Right renal pelvis (tissue), 4 donors: ENCODE results near the gene NOC4L. TPM values are rescaled to one million over a fixed set of nuclear protein-coding genes. Genes with fewer than 3 reads are reported as not detected.
"Not testable (repeated sequence)": the region's sequence is repeated elsewhere in the genome, so short reads cannot be mapped to it uniquely, and the experiment has no call there.

Experiments
- DNase-seq, 4 donors: peaks; one replicate each; pipeline ENCODE4 v3.0.0-alpha.2; 2013; ENCODE audit warnings: low read depth in 4 of 4, low spot score in 3 of 4, missing footprints in 1 of 4
- polyA plus RNA-seq, 4 donors: library from polyadenylated mRNA; unstranded; fragments of 120-200 nt; gene quantifications; one replicate each; pipeline ENCODE4 v1.2.1, GENCODE V29; 2013; ENCODE audit not compliant: insufficient read length in 4 of 4

Gene NOC4L
- polyA plus RNA-seq, 4 donors, result 12.9 to 20.9 (median 13.5) TPM

DNA sequence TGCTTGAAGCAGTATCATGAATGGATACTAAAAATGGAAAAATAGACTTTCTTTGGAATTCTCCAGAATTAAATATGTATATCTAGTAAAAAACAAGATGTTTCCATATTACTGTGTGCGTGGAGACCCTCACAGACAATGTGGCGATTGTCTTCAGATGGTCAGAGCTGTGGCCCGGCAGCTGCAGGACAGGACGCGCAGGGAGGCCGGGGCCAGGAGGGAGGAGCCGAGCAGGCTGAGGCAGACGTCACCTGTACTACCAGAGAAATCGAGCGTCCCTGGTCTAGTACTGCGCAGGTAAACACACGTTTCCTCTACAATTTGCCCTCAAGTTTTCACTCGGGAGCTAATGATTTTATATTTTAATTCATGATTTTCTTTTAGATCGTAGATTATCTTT lies 23.0 kb upstream of the NOC4L start:
- DNase-seq, result no peak

DNA sequence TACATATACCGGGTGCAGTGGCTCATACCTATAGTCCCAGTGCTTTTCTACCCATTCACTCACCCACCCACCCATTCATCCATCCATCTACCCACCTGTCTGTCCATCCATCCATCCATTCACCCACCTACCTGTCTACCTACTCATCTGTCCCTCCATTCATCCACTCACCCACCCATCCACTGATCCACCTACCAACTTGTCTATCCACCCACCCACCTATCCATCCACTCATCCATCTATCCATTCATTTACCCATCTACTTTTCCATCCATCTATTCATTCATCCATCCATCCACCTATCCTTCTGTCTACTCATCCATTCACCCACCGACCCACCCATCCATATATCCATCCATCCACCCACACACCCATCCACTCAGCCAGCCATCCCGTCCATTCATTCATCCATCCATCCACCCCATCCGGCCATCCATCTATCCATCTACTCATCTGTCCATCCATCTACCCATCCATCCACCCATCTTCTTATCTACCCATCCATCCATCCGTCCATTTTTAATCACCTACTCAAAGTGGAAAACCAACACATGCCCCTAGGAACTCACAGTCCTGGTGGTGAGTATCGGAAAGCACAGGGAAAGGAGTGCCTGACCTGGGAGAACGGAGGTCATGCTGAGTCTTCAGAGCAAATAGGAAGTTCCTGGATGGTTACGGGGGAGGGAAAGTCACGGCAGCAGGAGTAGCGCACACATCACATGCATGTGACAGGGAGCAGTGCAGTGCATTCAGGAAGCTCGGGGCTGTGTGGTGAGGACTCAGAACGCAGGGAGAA lies 20.1 kb upstream of the NOC4L start:
- no peak for DNase-seq

DNA sequence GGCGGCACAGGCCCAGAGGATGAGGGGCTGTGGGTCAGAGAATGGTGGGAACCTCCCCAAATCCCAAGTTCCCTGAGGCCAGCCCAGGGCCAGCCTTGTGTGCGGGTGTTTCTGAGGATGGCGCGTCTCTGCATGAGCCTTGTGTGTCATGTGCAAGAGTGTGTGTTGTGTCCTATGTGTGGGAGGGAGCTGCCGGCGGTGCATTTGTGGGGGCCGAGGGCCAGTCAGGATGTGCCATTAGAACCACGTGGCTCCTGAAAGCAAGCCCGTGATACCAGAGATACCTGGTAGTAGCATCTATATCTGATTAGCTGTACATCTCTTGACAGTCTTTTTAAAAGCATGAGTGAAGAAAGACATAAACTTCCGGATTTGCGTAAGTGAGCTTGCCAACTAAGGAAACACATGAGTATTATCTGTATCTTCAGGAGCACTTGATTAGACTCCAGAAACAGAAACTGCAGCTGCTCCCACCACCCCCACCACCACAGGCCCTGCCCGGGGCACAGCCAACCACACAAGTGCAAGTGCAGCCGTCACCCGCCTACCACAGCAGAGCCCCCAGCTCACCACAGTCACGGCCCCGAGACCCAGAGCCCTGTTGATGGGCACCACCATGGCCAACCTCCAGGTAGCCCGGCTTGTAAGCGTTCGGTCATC lies 19.4 kb upstream of the NOC4L start:
- DNase-seq, result no peak

GRCh38 chr12:132125736-132126135 lies 18.5 kb upstream of the NOC4L start:
- DNase-seq, result no peak

DNA sequence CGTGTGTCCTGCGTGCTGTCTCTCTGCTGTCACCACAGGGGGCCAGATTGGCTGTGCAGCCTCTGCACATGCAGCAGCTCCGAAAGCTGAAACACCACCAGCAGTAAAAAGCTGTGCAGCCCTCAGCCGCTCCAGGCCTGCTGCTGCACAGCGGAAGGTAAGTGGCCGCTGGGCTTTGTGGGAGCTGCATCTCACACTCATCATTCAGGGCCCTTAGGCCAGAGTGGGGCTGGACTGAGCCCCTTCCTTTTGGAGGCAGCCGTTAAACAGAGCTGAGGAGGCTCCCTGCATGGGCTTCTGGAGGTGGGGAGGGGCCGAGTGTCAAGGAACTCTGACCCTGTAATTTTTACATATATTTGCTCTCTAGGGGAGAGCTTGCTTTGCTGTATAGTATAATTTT lies 17.2 kb upstream of the NOC4L start:
- no peak for DNase-seq

GRCh38 chr12:132129007-132129406 lies 15.2 kb upstream of the NOC4L start:
- DNase-seq, result no peak

- DNase-seq, result no peak
These were observed 13.6 kb upstream of the NOC4L start for GRCh38 chr12:132130690-132131089.

GRCh38 chr12:132131229-132131628 lies 13.0 kb upstream of the NOC4L start:
- no peak for DNase-seq

DNA sequence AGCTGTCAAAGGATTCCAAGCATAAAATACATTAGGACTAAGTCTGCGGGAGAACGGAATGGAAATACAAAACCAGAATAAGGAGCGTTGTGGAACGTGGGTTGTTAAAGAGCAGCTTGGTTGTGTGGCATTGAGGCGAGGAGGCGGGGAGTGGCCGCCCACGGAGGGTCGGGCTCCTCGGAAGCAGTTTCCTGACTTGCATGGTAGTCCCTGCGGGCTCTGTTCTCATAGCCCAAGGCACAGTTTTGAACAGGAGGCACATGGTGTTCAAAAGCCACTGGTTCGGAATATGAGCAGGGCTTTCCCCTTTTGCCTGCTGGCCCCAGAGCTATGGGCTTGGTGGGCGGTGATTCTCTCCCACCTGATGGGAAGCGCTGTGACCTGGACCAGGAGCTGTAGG lies 12.3 kb upstream of the NOC4L start:
- no peak for DNase-seq

DNA sequence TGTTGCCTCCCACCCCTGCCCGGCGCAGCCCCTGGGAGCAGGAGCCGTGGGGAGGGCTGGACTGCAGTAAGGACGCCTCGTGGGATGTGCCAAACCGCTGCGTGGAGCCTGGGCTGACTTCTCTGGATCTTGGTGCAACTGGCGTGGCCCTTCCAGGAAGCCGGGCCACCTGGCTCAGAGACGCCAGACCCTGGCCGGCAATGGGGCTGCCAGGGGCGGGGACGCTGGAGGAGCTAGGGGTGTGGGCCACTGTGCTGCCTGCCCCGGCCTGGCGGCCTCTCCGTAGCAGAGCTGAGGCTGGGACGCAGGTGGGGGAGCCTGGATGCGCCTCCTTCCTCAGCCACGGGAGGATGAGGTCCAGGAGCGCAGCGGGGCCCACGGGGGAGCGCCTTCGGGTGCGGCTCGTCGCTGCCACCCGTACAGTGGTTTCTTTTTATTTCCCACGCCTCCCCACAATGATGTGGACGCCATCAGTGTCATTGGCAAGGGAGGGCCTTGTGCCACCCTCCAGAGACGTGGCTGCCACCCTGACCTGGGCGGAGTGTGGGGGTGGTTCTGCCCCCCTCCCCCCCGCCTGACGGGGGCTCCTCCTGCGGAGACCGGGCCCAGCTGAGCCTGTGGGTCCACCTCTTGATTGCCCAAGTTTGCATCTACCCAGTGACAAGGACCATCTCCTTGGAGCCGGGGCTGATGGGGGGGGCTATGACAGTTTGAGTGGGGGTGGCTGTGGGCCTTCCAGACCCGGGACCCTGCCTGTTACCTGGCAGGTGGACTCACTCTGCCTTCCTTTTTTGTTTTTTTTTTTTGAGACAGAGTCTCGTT lies 11.4 kb upstream of the NOC4L start:
- DNase-seq, result no peak

- DNase-seq, result no peak
These were observed 10.2 kb upstream of the NOC4L start for GRCh38 chr12:132133952-132134652.

DNA sequence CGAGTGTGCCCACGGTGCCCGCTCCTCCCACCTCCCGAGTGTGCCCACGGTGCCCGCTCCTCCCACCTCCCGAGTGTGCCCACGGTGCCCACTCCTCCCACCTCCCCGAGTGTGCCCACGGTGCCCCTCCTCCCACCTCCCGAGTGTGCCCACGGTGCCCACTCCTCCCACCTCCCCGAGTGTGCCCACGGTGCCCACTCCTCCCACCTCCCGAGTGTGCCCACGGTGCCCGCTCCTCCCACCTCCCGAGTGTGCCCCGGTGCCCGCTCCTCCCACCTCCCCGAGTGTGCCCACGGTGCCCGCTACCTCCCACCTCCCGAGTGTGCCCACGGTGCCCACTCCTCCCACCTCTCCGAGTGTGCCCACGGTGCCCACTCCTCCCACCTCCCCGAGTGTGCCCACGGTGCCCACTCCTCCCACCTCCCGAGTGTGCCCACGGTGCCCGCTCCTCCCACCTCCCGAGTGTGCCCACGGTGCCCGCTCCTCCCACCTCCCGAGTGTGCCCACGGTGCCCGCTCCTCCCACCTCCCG lies 9.5 kb upstream of the NOC4L start:
- not testable (repeated sequence) for DNase-seq

DNA sequence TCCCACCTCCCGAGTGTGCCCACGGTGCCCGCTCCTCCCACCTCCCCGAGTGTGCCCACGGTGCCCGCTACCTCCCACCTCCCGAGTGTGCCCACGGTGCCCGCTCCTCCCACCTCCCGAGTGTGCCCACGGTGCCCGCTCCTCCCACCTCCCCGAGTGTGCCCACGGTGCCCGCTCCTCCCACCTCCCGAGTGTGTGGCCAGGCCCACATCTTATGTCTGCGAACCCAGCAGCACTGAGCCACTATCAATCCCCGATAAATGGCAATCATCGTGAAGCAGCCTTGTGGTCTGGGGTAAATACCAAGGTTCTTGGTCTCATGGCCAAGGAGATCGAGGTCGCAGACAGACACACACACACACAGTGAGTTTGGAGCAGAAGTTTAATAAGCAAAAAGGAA lies 8.0 kb upstream of the NOC4L start:
- not testable (repeated sequence) for DNase-seq

DNA sequence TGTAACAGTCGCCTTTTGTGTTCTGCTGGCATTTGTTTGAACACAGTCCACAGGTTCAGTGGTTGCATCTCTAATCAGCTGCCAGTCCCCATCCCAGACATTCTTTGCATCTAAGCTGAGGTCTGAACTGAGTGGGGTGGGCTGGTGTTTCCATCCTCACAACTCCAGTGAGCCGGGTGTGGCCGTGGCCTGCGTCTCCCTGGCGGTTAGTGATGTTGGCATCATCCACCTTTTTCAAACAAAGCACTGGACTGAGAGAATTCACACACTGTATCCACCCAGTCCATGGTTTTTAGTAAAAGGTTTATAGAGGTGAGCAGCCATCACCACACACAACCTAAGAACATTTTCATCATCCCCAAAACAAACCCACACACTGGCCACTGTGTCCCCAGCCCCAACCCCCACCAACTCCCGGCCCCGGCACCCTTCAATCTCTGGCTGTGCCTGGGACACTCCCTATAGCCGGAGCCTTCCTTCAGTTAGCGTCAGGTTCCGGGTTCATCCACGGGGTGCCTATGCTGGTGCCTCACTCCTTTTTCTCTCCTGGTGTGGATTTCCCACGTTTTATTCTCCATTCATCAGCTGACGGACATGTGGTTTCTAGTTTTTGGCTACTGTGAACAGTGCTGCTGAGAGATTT lies 6.7 kb upstream of the NOC4L start:
- DNase-seq, result no peak

DNA sequence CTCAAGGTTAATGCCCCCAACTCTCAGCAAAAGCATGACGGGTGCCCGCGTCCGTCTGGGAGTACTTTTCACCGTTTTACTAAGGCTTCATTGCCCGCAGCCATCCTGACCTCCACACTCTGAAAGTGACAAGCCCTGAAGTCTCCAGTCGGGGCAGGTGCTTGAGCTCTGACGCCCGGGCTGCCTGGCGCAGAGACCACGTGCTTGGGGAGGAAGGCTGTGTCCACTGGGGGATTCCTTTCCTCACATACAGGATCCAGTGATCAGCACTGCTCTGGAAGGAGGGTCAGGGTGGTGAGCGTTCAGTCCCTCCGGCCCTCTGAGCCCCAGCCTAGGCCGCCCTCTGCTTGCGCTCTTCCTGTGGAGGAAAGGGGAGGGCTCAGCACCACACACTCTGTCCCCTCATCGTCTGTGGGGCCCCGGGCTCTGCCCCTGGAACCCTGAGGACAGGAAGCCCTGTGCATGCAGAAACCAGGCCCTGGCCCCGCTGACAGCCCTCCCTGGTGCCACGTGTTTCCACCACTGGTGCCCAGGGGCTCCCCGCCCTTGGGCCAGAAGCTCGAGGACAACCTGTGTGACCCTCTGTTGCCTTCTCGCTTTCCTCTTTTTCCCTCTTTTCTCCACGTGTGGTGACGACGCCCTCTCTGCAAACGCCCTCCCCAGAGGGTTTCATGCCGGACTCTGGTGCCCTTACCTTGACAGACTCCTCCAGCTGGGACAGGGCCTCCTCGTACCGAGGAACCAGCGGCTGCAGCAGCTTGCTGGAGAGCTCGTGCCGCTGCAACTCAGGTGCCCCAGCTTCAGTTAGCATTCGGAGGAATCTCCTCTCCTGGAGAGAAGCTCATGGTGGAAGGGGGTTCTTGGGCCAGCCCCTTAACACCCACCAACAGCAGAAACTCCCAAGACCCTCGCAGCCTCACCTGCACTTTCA lies 5.1 kb upstream of the NOC4L start:
- DNase-seq, result no peak

GRCh38 chr12:132139912-132140311 lies 4.3 kb upstream of the NOC4L start:
- no peak for DNase-seq

GRCh38 chr12:132140501-132140900 lies 3.8 kb upstream of the NOC4L start:
- DNase-seq, result no peak

- no peak for DNase-seq
These were observed 3.1 kb upstream of the NOC4L start for GRCh38 chr12:132140918-132141841.
